Activated B cell treated with CpG ODN at 0.5 μM for 24 hours (primary cell): ENCODE results near the gene USP26. TPM values are rescaled to one million over a fixed set of nuclear protein-coding genes. Genes with fewer than 3 reads are reported as not detected.

ENCODE experiments used
- ATAC-seq: fragments of 200-7000 bp; cut with Tn5 transposase; one replicate; pipeline ENCODE4 v1.10.0; 2021; ENCODE audit warnings: low read depth, mild to moderate bottlenecking, moderate library complexity
- CTCF ChIA-PET: fragments of 350-600 bp; sonication (Branson Sonifier 250); formaldehyde crosslinking; loops from one replicate; lab custom pipeline; 2021; ENCODE audit warnings: antibody characterized with exemption; lab: Charles Lee
- POLR2A ChIA-PET: fragments of 350-600 bp; sonication (Branson Sonifier 250); formaldehyde crosslinking; loops from one replicate; lab custom pipeline; 2021; ENCODE audit warnings: antibody characterized with exemption; lab: Charles Lee
- DNase-seq: peaks from one replicate; pipeline ENCODE4 v3.0.0; 2022
- H3K27ac Mint-ChIP-seq: one replicate; pipeline ENCODE4 v1.8.0; 2020; ENCODE audit warnings: mixed read lengths
- H3K27me3 Mint-ChIP-seq: one replicate; pipeline ENCODE4 v1.8.0; 2021; ENCODE audit warnings: mixed read lengths
- H3K36me3 Mint-ChIP-seq: one replicate; pipeline ENCODE4 v1.8.0; 2021; ENCODE audit warnings: low read depth, mixed read lengths
- H3K4me1 Mint-ChIP-seq: one replicate; pipeline ENCODE4 v1.8.0; 2021; ENCODE audit warnings: mixed read lengths
- H3K4me3 Mint-ChIP-seq: one replicate; pipeline ENCODE4 v1.8.0; 2020; ENCODE audit warnings: mild to moderate bottlenecking, mixed read lengths
- H3K9me3 Mint-ChIP-seq: one replicate; pipeline ENCODE4 v1.8.0; 2020; ENCODE audit warnings: mixed read lengths
- CTCF ChIP-seq: fragments of 200-600 bp; IDR thresholded peaks from one replicate; pipeline ENCODE4 v1.8.0; 2022; ENCODE audit warnings: antibody characterized with exemption, mild to moderate bottlenecking
- intact Hi-C: fragments of 100-400 bp; cut with micrococcal nuclease; formaldehyde crosslinking; loops from one replicate; pipeline ENCODE4 v1.15.1; 2024
- total RNA-seq: library from RNA; stranded (reverse); gene quantifications from 2 replicates; pipeline ENCODE4 v1.2.3, GENCODE V29; 2022

The USP26 gene
- total RNA-seq, 1 donor from 2014 or later = not detected

GRCh38 chrX:133018229-133018628, 78.7 kb downstream of the USP26 start:
- Mint-ChIP-seq H3K27me3 (no peaks in the 10 kb centered on the region), H3K4me1 (no peaks in the 10 kb centered on the region), H3K36me3 (no peaks in the 10 kb centered on the region), H3K4me3 (no peak overlapping the region), H3K27ac (no peak overlapping the region), H3K9me3 (no peaks in the 10 kb centered on the region)
- ChIA-PET CTCF (no interaction called here), POLR2A (no interaction called here)
- intact Hi-C loops = no loop called here
- ATAC-seq (no peak), DNase-seq (no peak)
- no peak for TF ChIP-seq CTCF

- CTCF ChIA-PET = no interaction called here
These were observed 89.5 kb downstream of the USP26 start for GRCh38 chrX:133007458-133007857.

GRCh38 chrX:133005616-133006015, 91.3 kb downstream of the USP26 start:
- no peaks in the 10 kb centered on the region for H3K27me3 Mint-ChIP-seq
- H3K4me1 Mint-ChIP-seq = no peaks in the 10 kb centered on the region
- no peak for ATAC-seq
- H3K27ac Mint-ChIP-seq = no peak overlapping the region
- no peak for DNase-seq
- peaks cover 3% of the 10 kb centered on the region for H3K9me3 Mint-ChIP-seq
- intact Hi-C loops = no loop called here
- ChIA-PET POLR2A (no interaction called here), CTCF (no interaction called here)
- no peaks in the 10 kb centered on the region for H3K36me3 Mint-ChIP-seq
- no peak for TF ChIP-seq CTCF
- H3K4me3 Mint-ChIP-seq = no peak overlapping the region

More at GRCh38 chrX:133007458-133007857, 89.5 kb downstream of the USP26 start:
- Mint-ChIP-seq H3K4me1 (no peaks in the 10 kb centered on the region), H3K36me3 (no peaks in the 10 kb centered on the region), H3K27ac (no peak overlapping the region), H3K27me3 (no peaks in the 10 kb centered on the region), H3K9me3 (peaks cover 3% of the 10 kb centered on the region), H3K4me3 (no peak overlapping the region)
- DNase-seq = no peak
- intact Hi-C loops = no loop called here
- ATAC-seq = no peak
- no peak for TF ChIP-seq CTCF
- POLR2A ChIA-PET = no interaction called here

- CTCF ChIA-PET = interaction anchor here (0.6 kb wide), 1 partner anchor 739 kb away, joined by 3 read pairs; no protein-coding TSS in a partner anchor
- Mint-ChIP-seq H3K4me3 (no peak overlapping the region), H3K36me3 (no peaks in the 10 kb centered on the region), H3K4me1 (no peaks in the 10 kb centered on the region), H3K27me3 (no peaks in the 10 kb centered on the region), H3K9me3 (peaks cover 3% of the 10 kb centered on the region), H3K27ac (no peak overlapping the region)
- intact Hi-C loops = no loop called here
- TF ChIP-seq CTCF = no peak
- DNase-seq (no peak), ATAC-seq (no peak)
- POLR2A ChIA-PET = no interaction called here
These were observed 91.9 kb downstream of the USP26 start for GRCh38 chrX:133005042-133005441.

- POLR2A ChIA-PET = no interaction called here
- H3K36me3 Mint-ChIP-seq = no peaks in the 10 kb centered on the region
- CTCF ChIA-PET = no interaction called here
These were observed 97.7 kb downstream of the USP26 start for GRCh38 chrX:132999209-132999608.

More at GRCh38 chrX:132999209-132999608, 97.7 kb downstream of the USP26 start:
- ATAC-seq = no peak
- intact Hi-C loops = no loop called here
- H3K4me1 Mint-ChIP-seq = no peaks in the 10 kb centered on the region
- DNase-seq = no peak
- H3K27me3 Mint-ChIP-seq = no peaks in the 10 kb centered on the region
- TF ChIP-seq CTCF = no peak
- no peaks in the 10 kb centered on the region for H3K9me3 Mint-ChIP-seq
- no peak overlapping the region for H3K27ac Mint-ChIP-seq
- H3K4me3 Mint-ChIP-seq = no peak overlapping the region
